HG02981 (cell line): Measurements from ENCODE around the gene SAMM50.

Experiments
- ATAC-seq: cut with Tn5 transposase; IDR thresholded peaks from one replicate; pipeline ENCODE4 v1.9.1; 2021; ENCODE audit warnings: mild to moderate bottlenecking, moderate library complexity; ENCODE audit not compliant: unreplicated experiment

The SAMM50 gene

DNA sequence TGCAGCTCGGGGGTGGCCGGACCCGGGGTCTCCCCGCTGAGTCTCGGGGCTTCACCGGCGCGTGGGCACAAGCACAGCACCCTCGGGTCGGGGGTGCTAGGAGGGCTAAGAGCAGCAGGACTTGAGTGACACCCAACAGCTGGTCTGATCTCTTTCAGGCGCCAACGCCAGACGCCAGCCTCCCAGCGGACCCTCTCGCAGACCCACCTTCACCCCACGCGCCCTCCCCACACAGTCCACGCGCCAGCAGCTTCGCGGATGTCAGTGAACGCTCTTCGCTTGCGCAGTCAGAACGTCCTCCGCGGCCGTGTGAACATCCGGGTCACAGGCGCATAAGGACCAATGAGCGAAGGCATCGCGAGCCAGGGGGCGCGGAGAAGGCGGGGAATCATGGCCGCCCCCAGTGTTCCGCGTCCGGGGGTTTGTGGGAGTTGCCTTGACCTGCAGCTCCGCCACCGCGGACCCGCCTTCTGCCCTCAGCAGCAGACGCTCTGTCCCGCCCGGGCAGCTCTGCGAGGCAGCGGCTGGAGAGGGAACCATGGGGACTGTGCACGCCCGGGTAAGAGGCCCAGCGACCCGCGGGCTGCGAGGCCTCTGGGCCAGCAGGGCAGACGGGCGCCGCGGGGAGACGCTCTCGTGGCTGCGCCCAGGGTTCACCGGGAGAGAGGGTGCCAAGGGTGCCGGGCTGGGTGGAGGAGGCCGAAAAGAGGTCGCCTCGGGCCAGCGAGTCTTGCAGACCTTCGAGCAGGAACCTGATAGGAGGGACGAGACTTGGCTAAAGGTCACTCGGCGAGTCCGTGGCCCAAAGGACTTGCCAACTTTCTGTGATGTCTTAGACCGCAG, at the start of gene SAMM50:
Gene SAMM50, plus strand, starts transcription at position 403 of the 843 bp plus-strand sequence. Its CDS starts 136 bp downstream, at position 539.
- ATAC-seq: peak; percentile 88

GRCh38 chr22:43905681-43906080, 49.6 kb upstream of the SAMM50 start:
- no peak for ATAC-seq

- ATAC-seq: no peak
Measured at GRCh38 chr22:43909708-43910107, 45.5 kb upstream of the SAMM50 start.

- ATAC-seq: no peak
Measured at GRCh38 chr22:43910178-43910695, 45.0 kb upstream of the SAMM50 start.

- no peak for ATAC-seq
Measured at GRCh38 chr22:43911351-43911750, 43.9 kb upstream of the SAMM50 start.

- no peak for ATAC-seq
Measured at GRCh38 chr22:43917521-43917920, 37.7 kb upstream of the SAMM50 start.

DNA sequence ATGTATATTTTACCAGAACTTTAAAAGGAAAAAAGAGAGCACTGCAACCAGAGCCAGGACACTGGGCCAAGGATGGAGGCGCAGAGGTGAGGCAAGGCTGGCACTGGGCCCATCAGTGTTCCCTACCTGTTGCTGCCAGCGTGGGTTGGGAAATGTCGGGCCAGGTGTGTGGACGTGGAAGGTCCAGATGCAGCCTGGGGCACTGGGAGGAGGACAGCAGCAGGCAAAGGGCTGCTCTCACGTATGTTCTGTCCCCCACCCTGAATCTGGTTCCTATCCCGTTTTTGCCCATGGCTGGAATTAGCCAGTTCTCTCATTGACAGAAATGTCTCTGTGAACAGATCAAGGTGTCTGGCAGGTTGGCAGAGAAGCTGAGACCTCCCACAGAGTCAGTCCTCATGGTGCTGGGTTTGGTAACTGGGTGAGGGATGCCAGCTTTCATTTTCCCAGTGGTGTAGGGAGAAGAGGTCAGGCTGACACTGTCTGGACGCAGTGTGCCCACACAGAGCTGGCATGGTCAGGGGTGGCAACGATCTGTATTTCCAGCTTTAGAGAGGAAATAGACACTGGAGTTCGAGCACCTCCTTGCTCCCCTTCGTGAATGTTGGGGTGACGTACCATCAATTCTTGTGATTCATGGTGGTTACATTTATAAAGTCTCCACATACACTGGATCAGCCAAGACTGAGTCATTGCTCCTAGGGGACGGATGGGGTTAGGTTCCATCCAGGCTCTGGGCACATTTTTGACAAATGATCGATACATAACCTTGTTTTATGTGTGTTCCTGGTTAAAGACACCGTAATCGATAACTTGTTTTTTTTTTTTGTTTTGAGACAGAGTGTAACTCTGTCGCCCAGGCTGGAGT, 35.9 kb upstream of the SAMM50 start:
- no peak for ATAC-seq

DNA sequence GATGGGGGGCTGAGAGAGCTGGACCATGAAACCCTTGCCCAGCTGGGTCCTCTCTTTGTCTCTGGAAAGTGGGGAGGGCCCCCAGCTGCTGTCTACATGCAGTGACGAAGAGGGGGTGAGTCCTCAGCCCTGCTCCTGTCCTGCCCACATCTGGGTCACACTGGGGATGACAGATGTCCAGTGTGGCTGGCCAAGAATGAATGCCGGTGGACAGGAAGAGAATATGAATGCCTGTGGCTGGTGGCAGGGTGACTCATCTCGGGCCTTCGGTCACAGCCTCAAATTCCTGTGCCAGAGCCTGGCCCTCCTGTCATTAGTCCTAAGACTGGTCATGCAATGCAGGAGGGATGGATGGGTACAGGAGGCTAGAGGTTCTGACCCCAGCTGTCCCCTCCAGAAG, 33.9 kb upstream of the SAMM50 start:
- ATAC-seq: no peak

- ATAC-seq: no peak
Measured at GRCh38 chr22:43922123-43922522, 33.1 kb upstream of the SAMM50 start.

DNA sequence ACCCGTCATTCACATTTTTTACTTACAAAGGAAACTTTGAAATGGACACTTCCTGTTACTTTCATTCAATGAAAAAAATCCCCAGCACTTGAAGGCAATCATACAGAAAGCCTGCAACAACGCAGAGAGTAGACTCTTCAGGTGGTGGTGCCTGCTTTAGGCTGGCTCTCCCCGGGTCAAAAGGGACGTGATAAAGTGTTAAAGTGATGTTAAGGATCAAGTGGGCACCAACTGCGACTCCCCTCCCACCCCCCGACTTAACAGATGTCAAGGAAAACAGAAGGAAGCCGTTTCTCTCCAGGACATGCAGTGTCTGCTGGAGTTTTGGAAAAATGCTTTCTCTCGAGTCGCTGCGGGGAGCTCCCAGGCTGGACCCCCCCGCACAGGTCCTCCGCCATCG, 32.1 kb upstream of the SAMM50 start:
- ATAC-seq: no peak

- ATAC-seq: no peak
Measured at GRCh38 chr22:43923631-43924464, 31.4 kb upstream of the SAMM50 start, which contains the start of gene PNPLA3. Gene PNPLA3 (plus strand): TSS chr22:43923805. CDS start chr22:43923912, 107 bp downstream.

GRCh38 chr22:43924877-43925276, 30.4 kb upstream of the SAMM50 start:
- no peak for ATAC-seq

DNA sequence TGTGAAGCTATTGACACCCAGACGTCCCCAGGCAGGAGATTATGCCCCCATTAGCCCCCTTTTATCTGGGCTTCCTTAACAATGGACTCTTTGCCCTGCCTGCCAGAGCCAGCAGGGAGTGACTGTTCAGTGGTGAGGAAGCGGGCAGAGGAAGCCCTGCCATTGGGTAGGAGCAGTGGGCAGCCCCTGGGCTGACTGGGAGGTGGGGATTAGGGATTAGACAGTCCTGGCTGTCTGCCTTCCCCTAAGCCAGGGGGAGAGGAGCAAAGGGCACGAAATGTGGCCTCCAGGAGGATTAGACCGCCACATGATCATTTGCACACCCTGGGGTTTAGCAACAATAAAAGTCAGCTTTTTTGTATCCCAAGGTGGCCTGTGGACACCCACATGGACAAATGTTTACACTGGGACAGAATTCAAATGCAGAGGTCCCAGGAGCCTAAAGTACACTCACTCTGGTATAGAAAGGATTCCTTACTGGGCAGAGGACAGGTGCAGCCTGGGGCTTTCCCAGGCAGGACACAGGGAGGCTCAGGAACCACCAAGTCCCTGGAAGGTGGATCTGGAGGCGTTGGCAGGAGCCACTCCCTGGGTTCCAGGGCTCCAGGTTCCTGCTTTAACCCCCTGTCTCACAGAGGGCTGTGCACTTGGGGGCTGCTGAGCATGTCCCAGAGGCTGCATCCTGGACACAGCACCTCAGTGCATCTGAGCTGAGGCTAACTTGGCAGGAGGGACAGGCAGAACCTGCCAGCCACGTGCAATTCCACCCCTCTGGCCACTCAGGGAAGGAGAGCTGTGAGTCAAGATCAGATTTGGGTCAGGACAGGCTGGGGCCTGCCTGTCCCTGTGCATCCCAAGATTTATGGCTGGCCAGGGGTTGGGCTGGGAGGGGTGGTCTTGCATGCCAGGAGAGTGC, 29.6 kb upstream of the SAMM50 start:
- no peak for ATAC-seq

DNA sequence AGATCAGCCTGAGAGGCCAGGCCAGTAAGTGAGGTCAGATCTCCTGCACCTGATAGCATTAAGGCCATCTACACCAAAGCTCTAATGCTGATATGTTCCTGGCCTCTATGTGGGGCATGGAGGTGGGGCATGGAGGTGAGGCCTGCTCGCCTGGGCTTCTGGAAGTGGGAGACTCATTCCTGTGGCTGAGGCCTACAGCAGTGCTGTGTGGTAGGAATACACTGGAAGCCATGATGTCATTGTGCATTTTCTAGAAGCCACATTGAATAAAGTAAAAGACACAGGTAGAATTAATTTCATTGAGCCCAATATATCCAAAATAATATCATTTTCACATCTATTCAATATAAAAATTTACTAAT, 28.9 kb upstream of the SAMM50 start:
- no peak for ATAC-seq

DNA sequence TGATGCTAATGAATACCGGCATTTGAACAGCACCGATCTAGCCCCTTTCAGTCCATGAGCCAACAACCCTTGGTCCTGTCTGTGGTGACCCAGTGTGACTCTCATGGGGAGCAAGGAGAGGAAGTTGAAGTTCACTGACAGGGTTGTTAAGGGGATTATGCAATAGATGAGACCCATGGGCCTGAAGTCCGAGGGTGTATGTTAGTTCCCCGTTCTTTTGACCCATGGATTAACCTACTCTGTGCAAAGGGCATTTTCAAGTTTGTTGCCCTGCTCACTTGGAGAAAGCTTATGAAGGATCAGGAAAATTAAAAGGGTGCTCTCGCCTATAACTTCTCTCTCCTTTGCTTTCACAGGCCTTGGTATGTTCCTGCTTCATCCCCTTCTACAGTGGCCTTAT, 26.8 kb upstream of the SAMM50 start:
- no peak for ATAC-seq

- ATAC-seq: no peak
Measured at GRCh38 chr22:43928908-43929307, 26.3 kb upstream of the SAMM50 start.

DNA sequence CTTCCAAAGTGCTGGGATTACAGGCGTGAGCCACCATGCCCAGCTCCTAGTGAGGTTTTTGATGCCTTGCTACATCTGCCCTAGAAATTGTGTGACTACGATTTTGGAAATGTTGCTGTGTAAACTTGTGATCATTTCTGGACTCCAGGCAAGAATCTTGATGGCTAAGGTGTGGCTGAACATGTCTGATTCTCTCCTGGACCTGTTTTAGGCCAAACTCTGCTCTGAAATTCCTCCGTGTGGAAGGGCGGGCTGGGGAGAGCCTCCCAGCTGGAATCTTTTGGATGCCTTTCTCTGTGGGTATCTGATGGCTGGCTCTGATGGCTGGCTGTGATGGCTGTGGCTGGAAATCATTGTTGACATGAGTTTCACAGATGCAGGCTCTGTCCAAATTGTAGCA, 23.5 kb upstream of the SAMM50 start:
- no peak for ATAC-seq

DNA sequence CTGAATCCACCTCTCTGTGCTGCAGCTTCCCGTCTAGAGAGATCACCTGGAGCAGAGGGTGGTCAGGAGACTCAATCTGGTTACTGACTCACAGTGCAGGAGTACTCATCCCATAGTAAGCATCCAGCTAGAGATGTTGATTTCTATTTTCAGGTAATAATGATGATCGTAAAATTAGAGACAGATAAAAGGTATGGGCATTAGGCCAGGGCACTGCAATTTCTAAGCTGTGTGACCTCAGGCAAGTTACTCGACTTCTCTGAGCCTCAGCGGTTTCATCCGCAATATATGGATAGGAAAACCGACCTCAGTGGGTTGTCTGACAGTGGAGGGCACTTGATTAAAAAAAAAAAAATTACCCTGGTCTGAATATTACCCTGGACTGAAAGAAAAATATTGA, 13.8 kb upstream of the SAMM50 start:
- no peak for ATAC-seq

GRCh38 chr22:43944670-43945430, 10.4 kb upstream of the SAMM50 start:
- ATAC-seq: no peak
